ENCODE data around the gene THG1L. TPM values are rescaled to one million over a fixed set of nuclear protein-coding genes. Genes with fewer than 3 reads are reported as not detected.

THG1L gene
- total and polyA plus RNA-seq, 2 experiments from 2014 or later = 12.2 to 13.8 TPM

DNA sequence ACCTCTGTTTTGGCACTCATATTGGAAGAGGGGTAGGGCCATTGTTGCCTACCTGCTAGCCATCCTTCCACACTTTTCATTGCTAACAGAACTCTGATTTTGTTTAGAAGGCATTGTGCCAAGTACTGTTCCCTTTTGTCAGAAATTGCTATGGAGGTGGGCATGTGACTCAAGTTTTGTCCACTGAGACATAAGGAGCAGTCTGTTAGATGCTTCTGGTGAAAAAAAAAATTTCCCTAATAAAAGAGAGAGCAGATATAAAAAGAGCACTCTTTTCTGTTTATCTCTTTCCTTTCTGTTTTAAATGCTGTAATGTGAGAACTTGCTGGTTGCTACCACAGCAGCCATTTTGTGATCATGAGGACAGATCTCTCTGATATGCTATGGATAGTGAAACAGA is 21.9 kb upstream of the THG1L start:
- ATAC-seq = no peak
- Histone ChIP-seq H3F3A (replicated peaks; ENCODE audit: low read depth) (no peaks in the 10 kb centered on the region), H3K4me2 (no peak overlapping the region), H4K20me1 (replicated peaks; ENCODE audit: insufficient read depth) (no peaks in the 10 kb centered on the region), H3K36me3 (ENCODE audit: insufficient read depth) (no peaks in the 10 kb centered on the region), H3K4me1 (ENCODE audit: insufficient read depth) (no peaks in the 10 kb centered on the region), H3K27ac (ENCODE audit: low read depth) (no peak overlapping the region), H2AFZ (no peak overlapping the region), H3K9me2 (ENCODE audit: insufficient read depth) (no peaks in the 10 kb centered on the region), H3K27me3 (ENCODE audit: insufficient read depth) (no peaks in the 10 kb centered on the region), H3K79me2 (replicated peaks; ENCODE audit: insufficient read depth) (no peaks in the 10 kb centered on the region), H3K4me3 (no peak overlapping the region)
- Mint-ChIP-seq H3K36me3 (ENCODE audit: low read depth) (no peaks in the 10 kb centered on the region), H3K4me3 (no peak overlapping the region), H3K9me3 (no peaks in the 10 kb centered on the region), H3K4me1 (no peaks in the 10 kb centered on the region), H3K27ac (no peak overlapping the region), H3K27me3 (ENCODE audit: insufficient read depth, low read depth, poor library complexity) (peaks cover 2% of the 10 kb centered on the region)
- TF ChIP-seq EZH2phosphoT487 (IDR thresholded peaks at IDR 0.05; ENCODE audit: unreplicated experiment) (no peak), POLR2AphosphoS5 (IDR thresholded peaks at IDR 0.05; ENCODE audit: low read depth) (no peak), ZNF114 (CRISPR knock-in tag; IDR thresholded peaks at IDR 0.05) (no peak), CREB1 (CRISPR knock-in tag; IDR thresholded peaks at IDR 0.05; ENCODE audit: low read depth) (no peak), STAT1 (IDR thresholded peaks at IDR 0.05; ENCODE audit: unreplicated experiment) (no peak), EZH2 (IDR thresholded peaks at IDR 0.05; ENCODE audit: low read depth, unreplicated experiment) (no peak), ZNF331 (CRISPR knock-in tag; IDR thresholded peaks at IDR 0.05; ENCODE audit: low read depth) (no peak)
- TF ChIP-seq, protein P1, sequence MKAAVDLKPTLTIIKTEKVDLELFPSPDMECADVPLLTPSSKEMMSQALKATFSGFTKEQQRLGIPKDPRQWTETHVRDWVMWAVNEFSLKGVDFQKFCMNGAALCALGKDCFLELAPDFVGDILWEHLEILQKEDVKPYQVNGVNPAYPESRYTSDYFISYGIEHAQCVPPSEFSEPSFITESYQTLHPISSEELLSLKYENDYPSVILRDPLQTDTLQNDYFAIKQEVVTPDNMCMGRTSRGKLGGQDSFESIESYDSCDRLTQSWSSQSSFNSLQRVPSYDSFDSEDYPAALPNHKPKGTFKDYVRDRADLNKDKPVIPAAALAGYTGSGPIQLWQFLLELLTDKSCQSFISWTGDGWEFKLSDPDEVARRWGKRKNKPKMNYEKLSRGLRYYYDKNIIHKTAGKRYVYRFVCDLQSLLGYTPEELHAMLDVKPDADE (IDR thresholded peaks at IDR 0.05) = no peak
- TF ChIP-seq, protein P2, sequence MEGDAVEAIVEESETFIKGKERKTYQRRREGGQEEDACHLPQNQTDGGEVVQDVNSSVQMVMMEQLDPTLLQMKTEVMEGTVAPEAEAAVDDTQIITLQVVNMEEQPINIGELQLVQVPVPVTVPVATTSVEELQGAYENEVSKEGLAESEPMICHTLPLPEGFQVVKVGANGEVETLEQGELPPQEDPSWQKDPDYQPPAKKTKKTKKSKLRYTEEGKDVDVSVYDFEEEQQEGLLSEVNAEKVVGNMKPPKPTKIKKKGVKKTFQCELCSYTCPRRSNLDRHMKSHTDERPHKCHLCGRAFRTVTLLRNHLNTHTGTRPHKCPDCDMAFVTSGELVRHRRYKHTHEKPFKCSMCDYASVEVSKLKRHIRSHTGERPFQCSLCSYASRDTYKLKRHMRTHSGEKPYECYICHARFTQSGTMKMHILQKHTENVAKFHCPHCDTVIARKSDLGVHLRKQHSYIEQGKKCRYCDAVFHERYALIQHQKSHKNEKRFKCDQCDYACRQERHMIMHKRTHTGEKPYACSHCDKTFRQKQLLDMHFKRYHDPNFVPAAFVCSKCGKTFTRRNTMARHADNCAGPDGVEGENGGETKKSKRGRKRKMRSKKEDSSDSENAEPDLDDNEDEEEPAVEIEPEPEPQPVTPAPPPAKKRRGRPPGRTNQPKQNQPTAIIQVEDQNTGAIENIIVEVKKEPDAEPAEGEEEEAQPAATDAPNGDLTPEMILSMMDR (conservative IDR thresholded peaks at IDR 0.05; ENCODE audit: low read depth in 2 of 2) = no peak
- TF ChIP-seq, protein P3, sequence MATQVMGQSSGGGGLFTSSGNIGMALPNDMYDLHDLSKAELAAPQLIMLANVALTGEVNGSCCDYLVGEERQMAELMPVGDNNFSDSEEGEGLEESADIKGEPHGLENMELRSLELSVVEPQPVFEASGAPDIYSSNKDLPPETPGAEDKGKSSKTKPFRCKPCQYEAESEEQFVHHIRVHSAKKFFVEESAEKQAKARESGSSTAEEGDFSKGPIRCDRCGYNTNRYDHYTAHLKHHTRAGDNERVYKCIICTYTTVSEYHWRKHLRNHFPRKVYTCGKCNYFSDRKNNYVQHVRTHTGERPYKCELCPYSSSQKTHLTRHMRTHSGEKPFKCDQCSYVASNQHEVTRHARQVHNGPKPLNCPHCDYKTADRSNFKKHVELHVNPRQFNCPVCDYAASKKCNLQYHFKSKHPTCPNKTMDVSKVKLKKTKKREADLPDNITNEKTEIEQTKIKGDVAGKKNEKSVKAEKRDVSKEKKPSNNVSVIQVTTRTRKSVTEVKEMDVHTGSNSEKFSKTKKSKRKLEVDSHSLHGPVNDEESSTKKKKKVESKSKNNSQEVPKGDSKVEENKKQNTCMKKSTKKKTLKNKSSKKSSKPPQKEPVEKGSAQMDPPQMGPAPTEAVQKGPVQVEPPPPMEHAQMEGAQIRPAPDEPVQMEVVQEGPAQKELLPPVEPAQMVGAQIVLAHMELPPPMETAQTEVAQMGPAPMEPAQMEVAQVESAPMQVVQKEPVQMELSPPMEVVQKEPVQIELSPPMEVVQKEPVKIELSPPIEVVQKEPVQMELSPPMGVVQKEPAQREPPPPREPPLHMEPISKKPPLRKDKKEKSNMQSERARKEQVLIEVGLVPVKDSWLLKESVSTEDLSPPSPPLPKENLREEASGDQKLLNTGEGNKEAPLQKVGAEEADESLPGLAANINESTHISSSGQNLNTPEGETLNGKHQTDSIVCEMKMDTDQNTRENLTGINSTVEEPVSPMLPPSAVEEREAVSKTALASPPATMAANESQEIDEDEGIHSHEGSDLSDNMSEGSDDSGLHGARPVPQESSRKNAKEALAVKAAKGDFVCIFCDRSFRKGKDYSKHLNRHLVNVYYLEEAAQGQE (IDR thresholded peaks at IDR 0.05; ENCODE audit: unreplicated experiment) = no peak
- TF ChIP-seq, protein P4, sequence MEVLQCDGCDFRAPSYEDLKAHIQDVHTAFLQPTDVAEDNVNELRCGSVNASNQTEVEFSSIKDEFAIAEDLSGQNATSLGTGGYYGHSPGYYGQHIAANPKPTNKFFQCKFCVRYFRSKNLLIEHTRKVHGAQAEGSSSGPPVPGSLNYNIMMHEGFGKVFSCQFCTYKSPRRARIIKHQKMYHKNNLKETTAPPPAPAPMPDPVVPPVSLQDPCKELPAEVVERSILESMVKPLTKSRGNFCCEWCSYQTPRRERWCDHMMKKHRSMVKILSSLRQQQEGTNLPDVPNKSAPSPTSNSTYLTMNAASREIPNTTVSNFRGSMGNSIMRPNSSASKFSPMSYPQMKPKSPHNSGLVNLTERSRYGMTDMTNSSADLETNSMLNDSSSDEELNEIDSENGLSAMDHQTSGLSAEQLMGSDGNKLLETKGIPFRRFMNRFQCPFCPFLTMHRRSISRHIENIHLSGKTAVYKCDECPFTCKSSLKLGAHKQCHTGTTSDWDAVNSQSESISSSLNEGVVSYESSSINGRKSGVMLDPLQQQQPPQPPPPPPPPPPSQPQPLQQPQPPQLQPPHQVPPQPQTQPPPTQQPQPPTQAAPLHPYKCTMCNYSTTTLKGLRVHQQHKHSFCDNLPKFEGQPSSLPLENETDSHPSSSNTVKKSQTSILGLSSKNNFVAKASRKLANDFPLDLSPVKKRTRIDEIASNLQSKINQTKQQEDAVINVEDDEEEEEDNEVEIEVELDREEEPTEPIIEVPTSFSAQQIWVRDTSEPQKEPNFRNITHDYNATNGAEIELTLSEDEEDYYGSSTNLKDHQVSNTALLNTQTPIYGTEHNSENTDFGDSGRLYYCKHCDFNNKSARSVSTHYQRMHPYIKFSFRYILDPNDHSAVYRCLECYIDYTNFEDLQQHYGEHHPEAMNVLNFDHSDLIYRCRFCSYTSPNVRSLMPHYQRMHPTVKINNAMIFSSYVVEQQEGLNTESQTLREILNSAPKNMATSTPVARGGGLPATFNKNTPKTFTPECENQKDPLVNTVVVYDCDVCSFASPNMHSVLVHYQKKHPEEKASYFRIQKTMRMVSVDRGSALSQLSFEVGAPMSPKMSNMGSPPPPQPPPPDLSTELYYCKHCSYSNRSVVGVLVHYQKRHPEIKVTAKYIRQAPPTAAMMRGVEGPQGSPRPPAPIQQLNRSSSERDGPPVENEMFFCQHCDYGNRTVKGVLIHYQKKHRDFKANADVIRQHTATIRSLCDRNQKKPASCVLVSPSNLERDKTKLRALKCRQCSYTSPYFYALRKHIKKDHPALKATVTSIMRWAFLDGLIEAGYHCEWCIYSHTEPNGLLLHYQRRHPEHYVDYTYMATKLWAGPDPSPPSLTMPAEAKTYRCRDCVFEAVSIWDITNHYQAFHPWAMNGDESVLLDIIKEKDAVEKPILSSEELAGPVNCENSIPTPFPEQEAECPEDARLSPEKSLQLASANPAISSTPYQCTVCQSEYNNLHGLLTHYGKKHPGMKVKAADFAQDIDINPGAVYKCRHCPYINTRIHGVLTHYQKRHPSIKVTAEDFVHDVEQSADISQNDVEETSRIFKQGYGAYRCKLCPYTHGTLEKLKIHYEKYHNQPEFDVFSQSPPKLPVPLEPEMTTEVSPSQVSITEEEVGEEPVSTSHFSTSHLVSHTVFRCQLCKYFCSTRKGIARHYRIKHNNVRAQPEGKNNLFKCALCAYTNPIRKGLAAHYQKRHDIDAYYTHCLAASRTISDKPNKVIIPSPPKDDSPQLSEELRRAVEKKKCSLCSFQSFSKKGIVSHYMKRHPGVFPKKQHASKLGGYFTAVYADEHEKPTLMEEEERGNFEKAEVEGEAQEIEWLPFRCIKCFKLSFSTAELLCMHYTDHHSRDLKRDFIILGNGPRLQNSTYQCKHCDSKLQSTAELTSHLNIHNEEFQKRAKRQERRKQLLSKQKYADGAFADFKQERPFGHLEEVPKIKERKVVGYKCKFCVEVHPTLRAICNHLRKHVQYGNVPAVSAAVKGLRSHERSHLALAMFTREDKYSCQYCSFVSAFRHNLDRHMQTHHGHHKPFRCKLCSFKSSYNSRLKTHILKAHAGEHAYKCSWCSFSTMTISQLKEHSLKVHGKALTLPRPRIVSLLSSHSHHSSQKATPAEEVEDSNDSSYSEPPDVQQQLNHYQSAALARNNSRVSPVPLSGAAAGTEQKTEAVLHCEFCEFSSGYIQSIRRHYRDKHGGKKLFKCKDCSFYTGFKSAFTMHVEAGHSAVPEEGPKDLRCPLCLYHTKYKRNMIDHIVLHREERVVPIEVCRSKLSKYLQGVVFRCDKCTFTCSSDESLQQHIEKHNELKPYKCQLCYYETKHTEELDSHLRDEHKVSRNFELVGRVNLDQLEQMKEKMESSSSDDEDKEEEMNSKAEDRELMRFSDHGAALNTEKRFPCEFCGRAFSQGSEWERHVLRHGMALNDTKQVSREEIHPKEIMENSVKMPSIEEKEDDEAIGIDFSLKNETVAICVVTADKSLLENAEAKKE (CRISPR knock-in tag; IDR thresholded peaks at IDR 0.05) = no peak
- no peak for DNase-seq (ENCODE audit: low spot score)
